ENCODE measurements around the gene THYN1. TPM values are rescaled to one million over a fixed set of nuclear protein-coding genes. Genes with fewer than 3 reads are reported as not detected.
A peak's percentile ranks its signal among the peaks of the same experiment; 100 is the strongest.

Gene THYN1
- total RNA-seq, 1 donor from 2014 or later = 27.7 TPM

DNA sequence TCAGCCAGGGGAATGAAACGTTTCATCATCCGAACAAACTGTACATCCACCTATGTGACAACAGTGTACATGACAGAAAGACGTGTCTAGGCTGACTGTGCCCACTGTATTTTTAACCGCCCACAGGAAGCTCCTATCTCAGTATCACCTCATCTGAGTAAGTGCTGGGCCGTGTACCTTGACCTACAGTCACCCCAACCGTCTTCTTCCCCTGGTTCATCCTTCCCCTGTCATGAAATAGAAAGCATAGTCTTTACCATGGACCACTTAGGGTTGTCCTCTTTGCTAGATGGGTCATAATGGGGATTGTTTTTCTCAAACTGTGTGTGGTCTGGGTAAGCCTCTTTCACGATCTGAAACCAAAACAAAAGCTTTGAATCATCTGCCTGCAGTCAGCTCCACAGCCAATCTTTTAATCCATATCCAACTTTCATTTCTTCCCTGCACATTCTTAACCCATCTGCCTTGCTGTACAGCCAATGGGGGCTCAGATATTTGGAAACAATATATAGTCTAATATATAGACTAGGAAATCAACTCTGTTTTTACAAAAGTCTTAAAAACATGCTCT, 4.2 kb downstream of the THYN1 start:
- no peaks in the 10 kb centered on the region for H3K27me3 Mint-ChIP-seq
- ATAC-seq (ENCODE audit: low read depth) (no peak), DNase-seq (no peak)
- no peak overlapping the region for H3K4me3 Mint-ChIP-seq
- POLR2A ChIA-PET = interaction anchor here (1.0 kb wide), 1 partner anchor 24 kb away, joined by 4 read pairs; the partner anchor contains the start of gene VPS26B
- CTCF ChIA-PET = interaction anchor here (1.3 kb wide), 1 partner anchor 39 kb away, joined by 3 read pairs; no protein-coding TSS in a partner anchor
- intact Hi-C loops (cut with micrococcal nuclease) = no loop called here
- H3K9me3 Mint-ChIP-seq = no peaks in the 10 kb centered on the region
- H3K4me1 Mint-ChIP-seq = peaks cover 15% of the 10 kb centered on the region
- H3K36me3 Mint-ChIP-seq (ENCODE audit: low read depth) = peaks cover 49% of the 10 kb centered on the region
- TF ChIP-seq, protein P1, sequence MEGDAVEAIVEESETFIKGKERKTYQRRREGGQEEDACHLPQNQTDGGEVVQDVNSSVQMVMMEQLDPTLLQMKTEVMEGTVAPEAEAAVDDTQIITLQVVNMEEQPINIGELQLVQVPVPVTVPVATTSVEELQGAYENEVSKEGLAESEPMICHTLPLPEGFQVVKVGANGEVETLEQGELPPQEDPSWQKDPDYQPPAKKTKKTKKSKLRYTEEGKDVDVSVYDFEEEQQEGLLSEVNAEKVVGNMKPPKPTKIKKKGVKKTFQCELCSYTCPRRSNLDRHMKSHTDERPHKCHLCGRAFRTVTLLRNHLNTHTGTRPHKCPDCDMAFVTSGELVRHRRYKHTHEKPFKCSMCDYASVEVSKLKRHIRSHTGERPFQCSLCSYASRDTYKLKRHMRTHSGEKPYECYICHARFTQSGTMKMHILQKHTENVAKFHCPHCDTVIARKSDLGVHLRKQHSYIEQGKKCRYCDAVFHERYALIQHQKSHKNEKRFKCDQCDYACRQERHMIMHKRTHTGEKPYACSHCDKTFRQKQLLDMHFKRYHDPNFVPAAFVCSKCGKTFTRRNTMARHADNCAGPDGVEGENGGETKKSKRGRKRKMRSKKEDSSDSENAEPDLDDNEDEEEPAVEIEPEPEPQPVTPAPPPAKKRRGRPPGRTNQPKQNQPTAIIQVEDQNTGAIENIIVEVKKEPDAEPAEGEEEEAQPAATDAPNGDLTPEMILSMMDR (IDR thresholded peaks at IDR 0.05) = no peak
- H3K27ac Mint-ChIP-seq = no peak overlapping the region

DNA sequence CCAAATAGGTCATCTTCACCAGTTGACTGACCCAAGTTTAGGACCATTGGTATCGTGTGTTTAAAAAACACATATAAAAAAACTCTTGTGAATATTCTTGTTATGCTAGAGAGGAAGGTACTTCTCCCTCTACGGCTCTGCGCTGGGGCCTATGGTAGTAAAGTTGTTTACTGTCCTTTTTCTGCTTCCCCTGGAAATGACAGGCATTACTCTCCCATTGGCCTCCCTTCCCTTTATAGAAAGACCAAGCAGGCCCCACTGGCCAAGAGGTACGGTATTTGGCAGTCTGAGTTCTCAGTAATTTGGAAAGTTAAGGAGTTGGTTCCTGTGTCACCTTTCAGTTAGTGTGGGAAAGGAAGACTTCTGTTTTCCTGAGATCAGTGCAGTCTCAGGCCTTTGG, 6.5 kb downstream of the THYN1 start:
- DNase-seq (no peak), ATAC-seq (ENCODE audit: low read depth) (no peak)
- peaks cover under 1% of the 10 kb centered on the region for H3K4me1 Mint-ChIP-seq
- no peaks in the 10 kb centered on the region for H3K9me3 Mint-ChIP-seq
- peaks cover 48% of the 10 kb centered on the region for H3K36me3 Mint-ChIP-seq (ENCODE audit: low read depth)
- ChIA-PET CTCF (no interaction called here), POLR2A (no interaction called here)
- no peaks in the 10 kb centered on the region for H3K27me3 Mint-ChIP-seq
- no peak overlapping the region for H3K27ac Mint-ChIP-seq
- intact Hi-C loops (cut with micrococcal nuclease) = no loop called here
- no peak overlapping the region for H3K4me3 Mint-ChIP-seq
- TF ChIP-seq, protein P1 (IDR thresholded peaks at IDR 0.05) = no peak

- TF ChIP-seq, protein P1 (IDR thresholded peaks at IDR 0.05) = no peak
- peaks cover 44% of the 10 kb centered on the region for H3K36me3 Mint-ChIP-seq (ENCODE audit: low read depth)
- H3K4me1 Mint-ChIP-seq = no peaks in the 10 kb centered on the region
- no peak for ATAC-seq (ENCODE audit: low read depth)
- H3K27me3 Mint-ChIP-seq = no peaks in the 10 kb centered on the region
- ChIA-PET POLR2A (no interaction called here), CTCF (interaction anchor here (5.5 kb wide), 1 partner anchor 38 kb away, joined by 45 read pairs; no protein-coding TSS in a partner anchor)
- no peaks in the 10 kb centered on the region for H3K9me3 Mint-ChIP-seq
- intact Hi-C loops (cut with micrococcal nuclease) = no loop called here
- no peak for DNase-seq
- H3K27ac Mint-ChIP-seq = no peak overlapping the region
- H3K4me3 Mint-ChIP-seq = no peak overlapping the region
Observed at GRCh38 chr11:134246100-134246499, 7.1 kb downstream of the THYN1 start.

DNA sequence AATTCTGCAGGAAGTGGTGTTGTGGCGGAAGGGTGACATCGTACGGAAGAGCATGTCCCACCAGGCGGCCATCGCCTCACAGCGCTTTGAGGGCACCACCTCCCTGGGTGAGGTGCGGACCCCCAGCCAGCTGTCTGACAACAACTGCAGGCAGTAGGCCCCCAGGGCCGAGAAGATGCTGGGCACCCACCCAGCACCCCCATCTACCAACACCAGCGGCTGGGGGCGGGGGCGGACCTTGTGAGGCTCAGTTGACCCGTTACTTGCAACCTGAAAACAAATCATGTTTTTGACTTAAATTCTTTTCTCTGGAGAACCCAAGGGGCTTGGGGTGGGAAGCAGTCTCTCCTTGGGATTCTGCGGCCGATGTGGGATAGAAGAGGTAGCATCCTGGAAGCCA, 7.7 kb downstream of the THYN1 start:
- no peaks in the 10 kb centered on the region for H3K9me3 Mint-ChIP-seq
- H3K36me3 Mint-ChIP-seq (ENCODE audit: low read depth) = peaks cover 40% of the 10 kb centered on the region
- intact Hi-C loops (cut with micrococcal nuclease) = no loop called here

DNA sequence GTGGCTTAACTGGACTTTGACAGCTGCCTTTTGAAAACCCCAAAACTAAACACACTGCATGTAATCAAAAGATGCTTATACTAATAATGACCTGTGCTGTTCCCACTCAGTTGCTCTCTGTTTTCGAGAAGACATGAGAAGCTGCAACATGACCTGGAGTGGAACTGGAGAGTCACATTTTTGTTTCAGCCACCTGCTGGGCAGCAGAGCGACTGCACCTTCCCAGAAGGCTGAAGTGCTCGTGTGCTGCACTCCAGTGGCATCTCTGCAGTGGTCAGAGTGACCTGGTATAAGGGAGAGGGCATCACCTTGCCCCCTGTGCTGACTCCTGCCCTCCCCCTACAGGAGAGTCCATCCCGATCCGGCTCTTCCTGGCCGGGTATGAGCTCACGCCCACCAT, 8.6 kb downstream of the THYN1 start:
- POLR2A ChIA-PET = interaction anchor here (1.0 to 1.7 kb wide), 2 partner anchors 16 to 37 kb away, joined by 3 to 7 read pairs; no protein-coding TSS in a partner anchor

More for the DNA sequence above, 7.7 kb downstream of the THYN1 start:
- DNase-seq (no peak), ATAC-seq (ENCODE audit: low read depth) (no peak)
- no peak overlapping the region for H3K4me3 Mint-ChIP-seq
- no peak overlapping the region for H3K27ac Mint-ChIP-seq
- H3K27me3 Mint-ChIP-seq = no peaks in the 10 kb centered on the region
- POLR2A ChIA-PET = no interaction called here
- CTCF ChIA-PET = interaction anchor here (1.4 to 5.5 kb wide), 3 partner anchors 15 to 37 kb away, joined by 6 to 45 read pairs (median 15); partner anchors contain the start of genes NCAPD3 and VPS26B
- no peaks in the 10 kb centered on the region for H3K4me1 Mint-ChIP-seq
- TF ChIP-seq, protein P1 (IDR thresholded peaks at IDR 0.05) = no peak

More for the DNA sequence above, 8.6 kb downstream of the THYN1 start:
- TF ChIP-seq, protein P1 (IDR thresholded peaks at IDR 0.05) = no peak
- CTCF ChIA-PET = interaction anchor here (1.3 to 5.5 kb wide), 6 partner anchors 14 to 194 kb away, joined by 4 to 45 read pairs (median 6); partner anchors contain the start of genes NCAPD3 and VPS26B
- Mint-ChIP-seq H3K27me3 (no peaks in the 10 kb centered on the region), H3K27ac (no peak overlapping the region), H3K4me1 (no peaks in the 10 kb centered on the region), H3K4me3 (no peak overlapping the region), H3K9me3 (no peaks in the 10 kb centered on the region), H3K36me3 (ENCODE audit: low read depth) (peaks cover 39% of the 10 kb centered on the region)
- intact Hi-C loops (cut with micrococcal nuclease) = loop anchor here (1.0 kb wide), 3 partner anchors 16 to 194 kb away; no protein-coding TSS in a partner anchor
- DNase-seq (no peak), ATAC-seq (ENCODE audit: low read depth) (peak; percentile 84)
